ENCODE results near the gene CYP3A5.
"Not testable (repeated sequence)": the region's sequence is repeated elsewhere in the genome, so short reads cannot be mapped to it uniquely, and the experiment has no call there.

Gene CYP3A5

GRCh38 chr7:99638731-99639130 lies 41.1 kb downstream of the CYP3A5 start:
- Histone ChIP-seq H3K36me3 (ENCODE audit: control insufficient read depth in 2 of 2, insufficient read depth in 1 of 2, low read length in 2 of 2) (peaks cover 0 to 3% of the 10 kb centered on the region in 2 experiments; a peak in 2 of 3 replicates), H3K4me3 (ENCODE audit: low read depth, low read length) (no peak overlapping the region), H3K4me1 (ENCODE audit: control insufficient read depth, insufficient read depth, low read length) (no peaks in the 10 kb centered on the region), H3K27ac (ENCODE audit: extremely low read depth, low read depth, low read length) (no peak overlapping the region), H3K9me3 (ENCODE audit: control insufficient read depth, insufficient read depth, low read depth, low read length) (no peaks in the 10 kb centered on the region)
- CTCF ChIA-PET = no interaction called here
- TF ChIP-seq ZNF223 (tag by site-specific recombination; IDR thresholded peaks at IDR 0.05) = no peak
- TF ChIP-seq ZNF624 (tag by site-specific recombination; IDR thresholded peaks at IDR 0.05) = no peak
- TF ChIP-seq, protein P1, sequence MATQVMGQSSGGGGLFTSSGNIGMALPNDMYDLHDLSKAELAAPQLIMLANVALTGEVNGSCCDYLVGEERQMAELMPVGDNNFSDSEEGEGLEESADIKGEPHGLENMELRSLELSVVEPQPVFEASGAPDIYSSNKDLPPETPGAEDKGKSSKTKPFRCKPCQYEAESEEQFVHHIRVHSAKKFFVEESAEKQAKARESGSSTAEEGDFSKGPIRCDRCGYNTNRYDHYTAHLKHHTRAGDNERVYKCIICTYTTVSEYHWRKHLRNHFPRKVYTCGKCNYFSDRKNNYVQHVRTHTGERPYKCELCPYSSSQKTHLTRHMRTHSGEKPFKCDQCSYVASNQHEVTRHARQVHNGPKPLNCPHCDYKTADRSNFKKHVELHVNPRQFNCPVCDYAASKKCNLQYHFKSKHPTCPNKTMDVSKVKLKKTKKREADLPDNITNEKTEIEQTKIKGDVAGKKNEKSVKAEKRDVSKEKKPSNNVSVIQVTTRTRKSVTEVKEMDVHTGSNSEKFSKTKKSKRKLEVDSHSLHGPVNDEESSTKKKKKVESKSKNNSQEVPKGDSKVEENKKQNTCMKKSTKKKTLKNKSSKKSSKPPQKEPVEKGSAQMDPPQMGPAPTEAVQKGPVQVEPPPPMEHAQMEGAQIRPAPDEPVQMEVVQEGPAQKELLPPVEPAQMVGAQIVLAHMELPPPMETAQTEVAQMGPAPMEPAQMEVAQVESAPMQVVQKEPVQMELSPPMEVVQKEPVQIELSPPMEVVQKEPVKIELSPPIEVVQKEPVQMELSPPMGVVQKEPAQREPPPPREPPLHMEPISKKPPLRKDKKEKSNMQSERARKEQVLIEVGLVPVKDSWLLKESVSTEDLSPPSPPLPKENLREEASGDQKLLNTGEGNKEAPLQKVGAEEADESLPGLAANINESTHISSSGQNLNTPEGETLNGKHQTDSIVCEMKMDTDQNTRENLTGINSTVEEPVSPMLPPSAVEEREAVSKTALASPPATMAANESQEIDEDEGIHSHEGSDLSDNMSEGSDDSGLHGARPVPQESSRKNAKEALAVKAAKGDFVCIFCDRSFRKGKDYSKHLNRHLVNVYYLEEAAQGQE (tag by site-specific recombination; IDR thresholded peaks at IDR 0.05) = no peak
- TF ChIP-seq ZNF133 (tag by site-specific recombination; IDR thresholded peaks at IDR 0.05) = no peak
- POLR2A ChIA-PET = no interaction called here

GRCh38 chr7:99637414-99637813 lies 42.4 kb downstream of the CYP3A5 start:
- H3K27ac ChIP-seq (ENCODE audit: extremely low read depth, low read depth, low read length); H3K4me3 ChIP-seq (ENCODE audit: low read depth, low read length); H3K4me1 ChIP-seq (ENCODE audit: control insufficient read depth, insufficient read depth, low read length); H3K9me3 ChIP-seq (ENCODE audit: control insufficient read depth, insufficient read depth, low read depth, low read length); POLR2A ChIA-PET: not testable (repeated sequence)
- CTCF ChIA-PET = interaction anchor here (0.7 kb wide), 1 partner anchor 1039 kb away, joined by 3 read pairs; no protein-coding TSS in a partner anchor
- H3K36me3 ChIP-seq (ENCODE audit: control insufficient read depth in 2 of 2, insufficient read depth in 1 of 2, low read length in 2 of 2) = peaks cover 4 to 14% of the 10 kb centered on the region in 2 experiments; a peak in 2 of 3 replicates

GRCh38 chr7:99631295-99632109 lies 48.3 kb downstream of the CYP3A5 start:
- Histone ChIP-seq H3K27ac (ENCODE audit: extremely low read depth, low read depth, low read length) (no peak overlapping the region), H3K9me3 (ENCODE audit: control insufficient read depth, insufficient read depth, low read depth, low read length) (no peaks in the 10 kb centered on the region), H3K36me3 (ENCODE audit: control insufficient read depth in 2 of 2, insufficient read depth in 1 of 2, low read length in 2 of 2) (peaks cover 33 to 64% of the 10 kb centered on the region in 2 experiments), H3K4me3 (ENCODE audit: low read depth, low read length) (no peak overlapping the region), H3K4me1 (ENCODE audit: control insufficient read depth, insufficient read depth, low read length) (no peaks in the 10 kb centered on the region)
- ChIA-PET POLR2A (interaction anchor here (0.7 to 1.2 kb wide), 2 partner anchors 15 to 288 kb away, joined by 3 to 5 read pairs; partner anchors contain the start of genes TRIM4 and ZSCAN25), CTCF (interaction anchor here (0.7 to 1.2 kb wide), 4 partner anchors 282 to 422 kb away, joined by 3 to 5 read pairs (median 4); no protein-coding TSS in a partner anchor)
- TF ChIP-seq ZNF24 (tag by site-specific recombination; IDR thresholded peaks at IDR 0.05) (no peak), ZFP69B (tag by site-specific recombination; IDR thresholded peaks at IDR 0.05) (no peak), ZNF157 (tag by site-specific recombination; IDR thresholded peaks at IDR 0.05) (no peak), SCRT2 (tag by site-specific recombination; IDR thresholded peaks at IDR 0.05) (no peak), ZBTB1 (tag by site-specific recombination; IDR thresholded peaks at IDR 0.05) (no peak), ZNF776 (tag by site-specific recombination; IDR thresholded peaks at IDR 0.05; ENCODE audit: borderline replicate concordance) (no peak), ZNF654 (tag by site-specific recombination; IDR thresholded peaks at IDR 0.05; ENCODE audit: low read depth) (peak; percentile 50), ZNF404 (tag by site-specific recombination; IDR thresholded peaks at IDR 0.05) (no peak), ZNF514 (tag by site-specific recombination; IDR thresholded peaks at IDR 0.05) (no peak), ZNF624 (tag by site-specific recombination; IDR thresholded peaks at IDR 0.05) (no peak), GLIS1 (tag by site-specific recombination; IDR thresholded peaks at IDR 0.05) (peak; percentile 69), ZIC2 (tag by site-specific recombination; IDR thresholded peaks at IDR 0.05) (peak; percentile 39), ZNF324 (tag by site-specific recombination; IDR thresholded peaks at IDR 0.05) (no peak), ZNF184 (tag by site-specific recombination; IDR thresholded peaks at IDR 0.05) (no peak), ZNF133 (tag by site-specific recombination; IDR thresholded peaks at IDR 0.05) (no peak), ZNF449 (tag by site-specific recombination; IDR thresholded peaks at IDR 0.05) (no peak), ZNF623 (tag by site-specific recombination; IDR thresholded peaks at IDR 0.05) (no peak), OSR2 (tag by site-specific recombination; IDR thresholded peaks at IDR 0.05) (no peak), ZNF768 (tag by site-specific recombination; IDR thresholded peaks at IDR 0.05) (no peak), ZSCAN18 (tag by site-specific recombination; IDR thresholded peaks at IDR 0.05) (no peak), BCL11A (tag by site-specific recombination; IDR thresholded peaks at IDR 0.05; ENCODE audit: low read depth) (no peak), SP7 (tag by site-specific recombination; IDR thresholded peaks at IDR 0.05) (peak; percentile 38; the same call in 1 of the 2 replicates), ZNF221 (tag by site-specific recombination; IDR thresholded peaks at IDR 0.05; ENCODE audit: borderline replicate concordance) (no peak), ZNF366 (tag by site-specific recombination; conservative IDR thresholded peaks at IDR 0.05) (no peak)
